ENCODE results near the gene GPC4.

DNA sequence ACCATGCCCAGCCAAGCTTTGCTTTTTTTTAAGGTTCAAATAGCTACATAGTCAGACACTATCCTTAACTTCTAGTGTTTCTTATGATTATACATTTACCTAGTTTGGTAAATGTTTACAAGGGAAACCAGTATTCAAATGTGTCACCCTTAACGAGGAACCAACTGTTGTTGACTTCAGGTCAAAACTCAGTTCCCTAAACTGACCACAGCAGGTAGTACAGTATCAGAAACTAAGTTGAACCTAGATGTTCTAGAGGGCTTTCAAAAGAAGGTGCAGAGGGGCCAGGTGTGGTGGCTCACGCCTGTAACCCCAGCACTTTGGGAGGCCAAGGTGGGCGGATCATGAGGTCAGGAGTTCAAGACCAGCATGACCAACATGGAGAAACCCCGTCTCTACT is 11.3 kb downstream of the GPC4 start:
- TF ChIP-seq, protein P1, sequence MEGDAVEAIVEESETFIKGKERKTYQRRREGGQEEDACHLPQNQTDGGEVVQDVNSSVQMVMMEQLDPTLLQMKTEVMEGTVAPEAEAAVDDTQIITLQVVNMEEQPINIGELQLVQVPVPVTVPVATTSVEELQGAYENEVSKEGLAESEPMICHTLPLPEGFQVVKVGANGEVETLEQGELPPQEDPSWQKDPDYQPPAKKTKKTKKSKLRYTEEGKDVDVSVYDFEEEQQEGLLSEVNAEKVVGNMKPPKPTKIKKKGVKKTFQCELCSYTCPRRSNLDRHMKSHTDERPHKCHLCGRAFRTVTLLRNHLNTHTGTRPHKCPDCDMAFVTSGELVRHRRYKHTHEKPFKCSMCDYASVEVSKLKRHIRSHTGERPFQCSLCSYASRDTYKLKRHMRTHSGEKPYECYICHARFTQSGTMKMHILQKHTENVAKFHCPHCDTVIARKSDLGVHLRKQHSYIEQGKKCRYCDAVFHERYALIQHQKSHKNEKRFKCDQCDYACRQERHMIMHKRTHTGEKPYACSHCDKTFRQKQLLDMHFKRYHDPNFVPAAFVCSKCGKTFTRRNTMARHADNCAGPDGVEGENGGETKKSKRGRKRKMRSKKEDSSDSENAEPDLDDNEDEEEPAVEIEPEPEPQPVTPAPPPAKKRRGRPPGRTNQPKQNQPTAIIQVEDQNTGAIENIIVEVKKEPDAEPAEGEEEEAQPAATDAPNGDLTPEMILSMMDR (IDR thresholded peaks at IDR 0.05; ENCODE audit: low read length) = no peak
- no peak for TF ChIP-seq EZH2 (IDR thresholded peaks at IDR 0.05; ENCODE audit: borderline replicate concordance, low read length)

All from OCI-LY1 (cell line).